Endothelial cell of umbilical vein (primary cell): ENCODE results near the gene SPOP.

Experiments
- CTCF ChIP-seq, 2 donors: IDR thresholded peaks; 1 replicate in 1 of 2; 2 replicates in 1 of 2; pipeline ENCODE4 v1.5.1; 2011; ENCODE audit warnings: low read length in 2 of 2, mild to moderate bottlenecking in 2 of 2, moderate library complexity in 2 of 2, control low read depth in 1 of 2, inconsistent platforms in 1 of 2, low read depth in 1 of 2; ENCODE audit not compliant: insufficient read depth in 1 of 2; ENCODE audit errors: extremely low read depth in 1 of 2
- POLR2AphosphoS5 ChIP-seq: IDR thresholded peaks from 2 replicates; pipeline ENCODE4 v1.6.1; 2012; ENCODE audit warnings: low read depth, mild to moderate bottlenecking, control low read depth, low read length, moderate library complexity; ENCODE audit not compliant: insufficient read depth

- TF ChIP-seq CTCF (IDR thresholded peaks at IDR 0.05; ENCODE audit: extremely low read depth in 1 of 2, insufficient read depth in 1 of 2, low read depth in 1 of 2, low read length in 2 of 2) (no peak), POLR2AphosphoS5 (no peak)
These were observed 125.7 kb downstream of the SPOP start for GRCh38 chr17:49552070-49552751.
